Neural progenitor cell (in vitro differentiated cells): ENCODE measurements around the gene PARK7.

ENCODE experiments used
- EZH2 ChIP-seq: fragments of 200-600 bp; sonication (generic); IDR thresholded peaks from 2 replicates; pipeline ENCODE4 v1.6.1; 2017; ENCODE audit warnings: antibody characterized with exemption, mild to moderate bottlenecking, moderate library complexity
- EZH2phosphoT487 ChIP-seq: fragments of 200-600 bp; sonication (generic); IDR thresholded peaks from 2 replicates; pipeline ENCODE4 v1.6.1; 2017; ENCODE audit warnings: antibody characterized with exemption
- TF ChIP-seq, protein P1 (sequence below): fragments of 200-600 bp; sonication (generic); IDR thresholded peaks from 2 replicates; pipeline ENCODE4 v1.5.1; 2017; ENCODE audit warnings: antibody characterized with exemption, mild to moderate bottlenecking

DNA sequence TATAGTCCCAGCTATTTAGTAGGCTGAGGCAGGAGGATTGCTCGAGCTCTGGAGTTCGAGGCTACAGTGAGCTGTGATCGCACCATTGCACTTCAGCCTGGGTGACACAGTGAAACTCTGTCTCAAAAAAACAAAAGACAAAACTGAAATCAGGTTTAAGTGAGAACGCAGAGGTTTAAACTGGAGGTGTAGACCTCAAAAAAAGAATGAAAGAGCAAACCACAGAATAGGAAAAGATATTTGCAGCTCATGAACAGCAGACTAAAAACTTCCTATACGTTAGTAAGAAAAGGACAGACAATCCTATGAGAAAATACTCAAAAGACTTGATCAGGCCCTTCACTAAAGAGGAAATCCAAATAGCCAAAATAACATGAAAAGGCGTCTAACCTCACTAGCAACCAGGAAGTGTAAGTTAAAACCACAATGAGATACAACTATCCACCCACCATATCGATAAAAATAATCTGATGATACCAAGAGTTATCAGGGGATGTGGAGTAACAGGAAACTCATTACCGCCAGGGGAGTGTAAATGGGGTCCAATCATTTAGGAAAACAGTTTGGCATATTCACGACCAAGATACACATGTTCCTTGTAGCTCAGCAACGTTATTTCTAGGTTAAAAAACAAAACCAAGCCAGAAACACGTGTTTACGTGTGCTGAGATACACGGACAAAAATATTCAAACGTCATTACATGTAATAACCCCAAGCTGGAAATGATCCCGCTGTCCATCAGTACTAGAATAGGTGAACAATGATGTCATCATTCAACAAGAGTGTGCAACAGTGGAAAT, 30.7 kb upstream of the PARK7 start:
- TF ChIP-seq, protein P1, sequence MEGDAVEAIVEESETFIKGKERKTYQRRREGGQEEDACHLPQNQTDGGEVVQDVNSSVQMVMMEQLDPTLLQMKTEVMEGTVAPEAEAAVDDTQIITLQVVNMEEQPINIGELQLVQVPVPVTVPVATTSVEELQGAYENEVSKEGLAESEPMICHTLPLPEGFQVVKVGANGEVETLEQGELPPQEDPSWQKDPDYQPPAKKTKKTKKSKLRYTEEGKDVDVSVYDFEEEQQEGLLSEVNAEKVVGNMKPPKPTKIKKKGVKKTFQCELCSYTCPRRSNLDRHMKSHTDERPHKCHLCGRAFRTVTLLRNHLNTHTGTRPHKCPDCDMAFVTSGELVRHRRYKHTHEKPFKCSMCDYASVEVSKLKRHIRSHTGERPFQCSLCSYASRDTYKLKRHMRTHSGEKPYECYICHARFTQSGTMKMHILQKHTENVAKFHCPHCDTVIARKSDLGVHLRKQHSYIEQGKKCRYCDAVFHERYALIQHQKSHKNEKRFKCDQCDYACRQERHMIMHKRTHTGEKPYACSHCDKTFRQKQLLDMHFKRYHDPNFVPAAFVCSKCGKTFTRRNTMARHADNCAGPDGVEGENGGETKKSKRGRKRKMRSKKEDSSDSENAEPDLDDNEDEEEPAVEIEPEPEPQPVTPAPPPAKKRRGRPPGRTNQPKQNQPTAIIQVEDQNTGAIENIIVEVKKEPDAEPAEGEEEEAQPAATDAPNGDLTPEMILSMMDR: no peak
- TF ChIP-seq EZH2: no peak
- no peak for TF ChIP-seq EZH2phosphoT487
